GM12878 (cell line): ENCODE results near the gene WDR41. TPM values are rescaled to one million over a fixed set of nuclear protein-coding genes. Genes with fewer than 3 reads are reported as not detected.

Experiments
- ATAC-seq: fragments of 200-7000 bp; cut with Tn5 transposase; 3 replicates; pipeline ENCODE4 v1.9.1; 2020; ENCODE audit warnings: mild to moderate bottlenecking, moderate library complexity
- BruUV-seq: library from RNA; stranded (reverse); fragments of 400-500 nt; replicated peaks from 2 replicates; lab custom pipeline; 2021; lab: Mats Ljungman, UMichigan
- CTCF ChIA-PET: fragments of 300-600 bp; sonication (Branson Sonifier 250); formaldehyde crosslinking; extraction: SDS; loops from one replicate; lab custom pipeline; 2021; ENCODE audit warnings: inconsistent platforms; lab: Yijun Ruan, JAX
- POLR2A ChIA-PET: fragments of 350-600 bp; formaldehyde crosslinking; extraction: SDS; loops from one replicate; lab custom pipeline; 2021; ENCODE audit warnings: inconsistent platforms; lab: Charles Lee
- RAD21 ChIA-PET: fragments of 300-600 bp; sonication (Branson Sonifier 250); formaldehyde crosslinking; loops from one replicate; lab custom pipeline; 2023; ENCODE audit warnings: antibody characterized with exemption; ENCODE audit not compliant: unreplicated experiment; lab: Charles Lee
- SMC1A ChIA-PET: fragments of 300-600 bp; sonication (Branson Sonifier 250); formaldehyde crosslinking; loops from one replicate; lab custom pipeline; 2023; ENCODE audit not compliant: unreplicated experiment, uncharacterized antibody; lab: Charles Lee
- DNase-seq: peaks from one replicate; pipeline ENCODE4 v3.0.0-alpha.2; 2011; ENCODE audit warnings: low read depth, low spot score
- FAIRE-seq: peaks from 3 replicates; lab custom pipeline; 2011; peaks lifted over from hg19 to GRCh38; lab: Jason Lieb, UNC
- H2AFZ ChIP-seq: 2 replicates; pipeline ENCODE4 v1.6.0; 2011; ENCODE audit warnings: low read depth, low read length, control low read depth; ENCODE audit not compliant: control insufficient read depth
- H3K27ac ChIP-seq: 2 replicates; pipeline ENCODE4 v1.5.1; 2011; ENCODE audit warnings: control low read depth; ENCODE audit not compliant: control insufficient read depth, insufficient read depth
- H3K27me3 ChIP-seq, 2 experiments: replicated peaks in 1 of 2; 2 replicates each; pipeline versions ENCODE4 v1.6.0 to v1.6.1; 2011; ENCODE audit warnings: low read length in 1 of 2; ENCODE audit not compliant: control insufficient read depth in 2 of 2, insufficient read depth in 2 of 2
- H3K36me3 ChIP-seq, 2 experiments: 2 replicates each; pipeline ENCODE4 v1.5.1; 2011; ENCODE audit warnings: low read length in 1 of 2; ENCODE audit not compliant: control insufficient read depth in 2 of 2, insufficient read depth in 2 of 2
- H3K4me1 ChIP-seq: 2 replicates; pipeline ENCODE4 v1.6.1; 2011; ENCODE audit warnings: mild to moderate bottlenecking, low read length, moderate library complexity, mixed read lengths; ENCODE audit not compliant: control insufficient read depth, insufficient read depth
- H3K4me2 ChIP-seq: 2 replicates; pipeline ENCODE4 v1.6.0; 2011; ENCODE audit warnings: control low read depth; ENCODE audit not compliant: control insufficient read depth, insufficient read depth
- H3K4me3 ChIP-seq: fragments of 200-600 bp; sonication (generic); 2 replicates; pipeline ENCODE4 v1.5.1; 2016
- H3K79me2 ChIP-seq: 2 replicates; pipeline ENCODE4 v1.6.0; 2011; ENCODE audit warnings: low read length; ENCODE audit not compliant: control insufficient read depth, insufficient read depth
- H3K9ac ChIP-seq: 2 replicates; pipeline ENCODE4 v1.8.0; 2011; ENCODE audit warnings: low read length, control low read depth, mixed read lengths; ENCODE audit not compliant: control insufficient read depth, insufficient read depth
- H3K9me3 ChIP-seq: replicated peaks from 3 replicates; pipeline ENCODE4 v1.5.1; 2011; ENCODE audit warnings: mild to moderate bottlenecking, low read length; ENCODE audit not compliant: control insufficient read depth, insufficient read depth
- H4K20me1 ChIP-seq: 2 replicates; pipeline ENCODE4 v1.6.0; 2011; ENCODE audit not compliant: control insufficient read depth, insufficient read depth
- BRCA1 ChIP-seq: IDR thresholded peaks from 2 replicates; pipeline ENCODE4 v1.6.1; 2011; ENCODE audit warnings: low read depth, low read length, improper control_type of control experiment
- CHD2 ChIP-seq: IDR thresholded peaks from 2 replicates; pipeline ENCODE4 v1.6.1; 2011; ENCODE audit warnings: low read depth, low read length, improper control_type of control experiment, borderline replicate concordance
- EP300 ChIP-seq, 2 experiments: fragments of 150-350 bp in 1 of 2; IDR thresholded peaks; 2 replicates each; pipeline ENCODE4 v1.6.1; 2011 to 2012; ENCODE audit warnings: low read depth in 2 of 2, low read length in 2 of 2, borderline replicate concordance in 1 of 2, improper control_type of control experiment in 1 of 2, inconsistent platforms in 1 of 2; ENCODE audit not compliant: control insufficient read depth in 1 of 2
- IKZF1 ChIP-seq: fragments of 450-650 bp; conservative IDR thresholded peaks from 2 replicates; pipeline ENCODE4 v1.6.1; 2017; ENCODE audit warnings: antibody characterized with exemption, mild to moderate bottlenecking
- IKZF2 ChIP-seq, 2 experiments: fragments of 450-650 bp; IDR thresholded peaks; 2 replicates each; pipeline ENCODE4 v1.6.1; 2017; ENCODE audit warnings: mild to moderate bottlenecking in 2 of 2, moderate library complexity in 2 of 2
- MEF2B ChIP-seq: fragments of 450-650 bp; IDR thresholded peaks from 2 replicates; pipeline ENCODE4 v1.6.1; 2018; ENCODE audit warnings: mild to moderate bottlenecking, moderate library complexity; ENCODE audit not compliant: partially characterized antibody, poor library complexity, severe bottlenecking
- NBN ChIP-seq: fragments of 450-650 bp; IDR thresholded peaks from 2 replicates; pipeline ENCODE4 v1.6.1; 2016
- PML ChIP-seq: IDR thresholded peaks from 2 replicates; pipeline ENCODE4 v1.6.1; 2012; ENCODE audit warnings: low read length, inconsistent platforms
- RUNX3 ChIP-seq: IDR thresholded peaks from 2 replicates; pipeline ENCODE4 v1.6.1; 2012; ENCODE audit warnings: low read length, inconsistent platforms
- TAF1 ChIP-seq: IDR thresholded peaks from 2 replicates; pipeline ENCODE4 v1.6.1; 2011; ENCODE audit warnings: mild to moderate bottlenecking, low read depth, low read length, borderline replicate concordance
- WGBS: methylation state at CpG from one replicate; pipeline ENCODE4 v1.1.6; 2016; ENCODE audit warnings: low lambda C conversion rate; ENCODE audit not compliant: insufficient replicate concordance, insufficient coverage; ENCODE audit errors: missing lambda C conversion rate; 5-methylcytosine and 5-hydroxymethylcytosine counted together
- in situ Hi-C: fragments of 300-500 bp; cut with MboI; formaldehyde crosslinking; loops from 9 replicates; pipeline ENCODE4 v1.14.3; 2018; ENCODE audit warnings: mixed read lengths
- intact Hi-C: fragments of 100-400 bp; cut with micrococcal nuclease; formaldehyde crosslinking; loops from one replicate; pipeline ENCODE4 v1.14.2; 2022; ENCODE audit not compliant: unreplicated experiment
- polyA plus RNA-seq, 11 experiments: library from polyadenylated mRNA; depleted of rRNA in 4 of 11; unstranded in 6 of 11; stranded (reverse) in 5 of 11; fragments of >200 nt; fragmentation: Nextera tagmentation in 4 of 11; fragmentation: Illumina TruSeq in 1 of 11; extraction: Ambion mirVana in 4 of 11; extraction: Trizol in 1 of 11; gene quantifications; 1 replicate in 1 of 11; 2 replicates in 10 of 11; pipeline versions ENCODE4 v1.2.1 to v1.2.3, GENCODE V29; 2011 to 2016; ENCODE audit warnings: inconsistent platforms in 2 of 11, missing spikeins in 2 of 11, low read depth in 1 of 11
- total RNA-seq, 4 experiments: library from RNA; depleted of rRNA in 3 of 4; stranded (reverse); fragments of >200 nt in 3 of 4; fragmentation: Illumina TruSeq in 1 of 4; extraction: Trizol in 1 of 4; gene quantifications; 2 replicates each; pipeline versions ENCODE4 v1.2.1 to v1.2.3, GENCODE V29; 2013 to 2021
- TF ChIP-seq, protein P1 (sequence below): fragments of 450-650 bp; IDR thresholded peaks from 2 replicates; pipeline ENCODE4 v1.6.1; 2017; ENCODE audit warnings: mild to moderate bottlenecking, low read depth, inconsistent platforms; ENCODE audit not compliant: poor library complexity, severe bottlenecking
- TF ChIP-seq, protein P2 (sequence below): fragments of 450-650 bp; IDR thresholded peaks from 2 replicates; pipeline ENCODE4 v1.6.1; 2016; ENCODE audit warnings: mild to moderate bottlenecking

WDR41 gene
- total and polyA plus RNA-seq, 10 of the 15 experiments (the other 5 are each of a cell fraction or from before 2014, with no cell fraction given) = 60.0 to 124 (median 84.4) TPM

DNA sequence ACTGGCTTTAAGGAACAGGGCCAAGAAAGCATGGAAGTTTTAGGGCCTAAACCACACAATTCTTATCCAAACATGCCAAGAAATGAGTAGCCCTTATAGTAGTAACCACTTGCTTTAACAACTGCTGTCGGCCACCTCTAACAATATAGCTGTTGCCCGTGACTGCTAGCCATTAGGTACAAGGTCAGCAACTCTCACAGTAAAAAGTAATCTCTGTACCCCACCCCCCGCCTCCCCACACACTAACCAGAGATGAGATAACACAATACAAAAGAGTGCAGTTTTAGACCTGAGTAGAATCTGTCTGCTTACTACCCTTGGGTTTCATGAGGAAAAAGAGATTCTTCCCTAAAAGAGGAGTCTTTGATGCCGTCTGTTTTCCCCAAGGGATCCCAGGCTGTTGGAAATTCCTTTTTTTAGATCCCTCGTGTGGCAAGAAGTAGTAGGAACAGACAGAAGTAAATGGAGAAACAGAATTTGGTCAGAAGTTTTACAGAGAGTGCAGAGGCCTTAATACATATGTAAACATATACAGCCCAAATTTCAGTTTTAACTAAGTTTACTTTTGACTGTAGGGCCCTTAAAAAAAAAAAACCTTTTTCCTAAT, 94.3 kb downstream of the WDR41 start:
- Histone ChIP-seq H3K4me3 (no peak overlapping the region), H3K36me3 (no peaks in the 10 kb centered on the region), H3K27me3 (no peaks in the 10 kb centered on the region), H3K4me1 (no peaks in the 10 kb centered on the region), H3K9me3 (no peaks in the 10 kb centered on the region), H3K4me2 (no peak overlapping the region), H2AFZ (no peak overlapping the region), H3K9ac (no peak overlapping the region), H3K79me2 (no peaks in the 10 kb centered on the region), H4K20me1 (no peaks in the 10 kb centered on the region), H3K27ac (no peak overlapping the region)
- in situ Hi-C loops = no loop called here
- ChIA-PET RAD21 (interaction anchor here (2.7 kb wide), 1 partner anchor 95 kb away, joined by 13 read pairs; the partner anchor contains the start of gene WDR41), SMC1A (interaction anchor here (0.6 to 2.8 kb wide), 10 partner anchors 15 to 188 kb away, joined by 3 to 26 read pairs (median 4); no protein-coding TSS in a partner anchor), POLR2A (no interaction called here), CTCF (interaction anchor here (0.8 to 1.5 kb wide), 2 partner anchors 18 to 95 kb away, joined by 3 to 4 read pairs; no protein-coding TSS in a partner anchor)
- intact Hi-C loops = no loop called here
- no peak for DNase-seq
- 44% methylated on average over 5 of the region's 5 CpGs for WGBS
- no TSS peak for BruUV-seq
- no peak for ATAC-seq
- TF ChIP-seq BRCA1 = no peak
- no peak for FAIRE-seq

DNA sequence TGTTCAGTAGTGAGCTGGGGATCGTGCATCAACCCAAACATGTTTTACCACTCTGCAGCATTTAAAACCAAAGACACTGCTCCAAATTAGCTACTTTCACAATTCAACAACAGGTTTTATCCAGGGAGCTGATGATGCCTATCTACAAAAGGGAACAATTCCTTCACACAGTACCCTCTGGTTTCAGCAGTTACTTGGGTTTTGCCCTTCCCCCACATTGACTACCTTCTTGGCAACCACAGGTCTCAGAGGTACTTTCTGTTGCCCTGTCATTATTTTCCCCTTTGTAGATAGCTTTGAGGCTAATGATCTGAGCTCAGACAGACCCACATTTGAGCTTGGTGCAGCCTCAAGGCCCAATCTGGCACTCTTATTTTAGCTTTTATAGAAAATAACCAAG, 96.1 kb downstream of the WDR41 start:
- Histone ChIP-seq H3K9ac (no peak overlapping the region), H3K9me3 (no peaks in the 10 kb centered on the region), H3K4me3 (no peak overlapping the region), H3K27me3 (no peaks in the 10 kb centered on the region), H4K20me1 (no peaks in the 10 kb centered on the region), H2AFZ (no peak overlapping the region), H3K79me2 (no peaks in the 10 kb centered on the region), H3K4me2 (peak overlapping the region; percentile 27; the same call in 1 of the 2 replicates), H3K4me1 (no peaks in the 10 kb centered on the region), H3K36me3 (no peaks in the 10 kb centered on the region), H3K27ac (no peak overlapping the region)
- peak; percentile 56 for FAIRE-seq
- ChIA-PET CTCF (interaction anchor here (0.9 to 1.6 kb wide), 8 partner anchors 10 to 253 kb away, joined by 3 to 9 read pairs (median 5); partner anchors contain the start of gene WDR41), POLR2A (interaction anchor here (0.5 to 1.4 kb wide), 4 partner anchors 10 to 39 kb away, joined by 3 to 6 read pairs (median 3); no protein-coding TSS in a partner anchor), RAD21 (interaction anchor here (0.7 to 2.7 kb wide), 18 partner anchors 12 to 235 kb away, joined by 3 to 29 read pairs (median 3); partner anchors contain the start of gene WDR41), SMC1A (interaction anchor here (0.5 to 2.8 kb wide), 21 partner anchors 8 to 656 kb away, joined by 3 to 26 read pairs (median 4); partner anchors contain the start of gene WDR41)
- peak; percentile 95 for ATAC-seq
- in situ Hi-C loops = no loop called here
- BruUV-seq = no TSS peak
- intact Hi-C loops = no loop called here
- 8% methylated on average over 1 of the region's 1 CpG for WGBS
- DNase-seq = peak; percentile 60
- TF ChIP-seq, protein P1, sequence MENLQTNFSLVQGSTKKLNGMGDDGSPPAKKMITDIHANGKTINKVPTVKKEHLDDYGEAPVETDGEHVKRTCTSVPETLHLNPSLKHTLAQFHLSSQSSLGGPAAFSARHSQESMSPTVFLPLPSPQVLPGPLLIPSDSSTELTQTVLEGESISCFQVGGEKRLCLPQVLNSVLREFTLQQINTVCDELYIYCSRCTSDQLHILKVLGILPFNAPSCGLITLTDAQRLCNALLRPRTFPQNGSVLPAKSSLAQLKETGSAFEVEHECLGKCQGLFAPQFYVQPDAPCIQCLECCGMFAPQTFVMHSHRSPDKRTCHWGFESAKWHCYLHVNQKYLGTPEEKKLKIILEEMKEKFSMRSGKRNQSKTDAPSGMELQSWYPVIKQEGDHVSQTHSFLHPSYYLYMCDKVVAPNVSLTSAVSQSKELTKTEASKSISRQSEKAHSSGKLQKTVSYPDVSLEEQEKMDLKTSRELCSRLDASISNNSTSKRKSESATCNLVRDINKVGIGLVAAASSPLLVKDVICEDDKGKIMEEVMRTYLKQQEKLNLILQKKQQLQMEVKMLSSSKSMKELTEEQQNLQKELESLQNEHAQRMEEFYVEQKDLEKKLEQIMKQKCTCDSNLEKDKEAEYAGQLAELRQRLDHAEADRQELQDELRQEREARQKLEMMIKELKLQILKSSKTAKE = peak; percentile 35
- TF ChIP-seq MEF2B = peak; percentile 44
- TF ChIP-seq RUNX3 = peak; percentile 70
- TF ChIP-seq, protein P2, sequence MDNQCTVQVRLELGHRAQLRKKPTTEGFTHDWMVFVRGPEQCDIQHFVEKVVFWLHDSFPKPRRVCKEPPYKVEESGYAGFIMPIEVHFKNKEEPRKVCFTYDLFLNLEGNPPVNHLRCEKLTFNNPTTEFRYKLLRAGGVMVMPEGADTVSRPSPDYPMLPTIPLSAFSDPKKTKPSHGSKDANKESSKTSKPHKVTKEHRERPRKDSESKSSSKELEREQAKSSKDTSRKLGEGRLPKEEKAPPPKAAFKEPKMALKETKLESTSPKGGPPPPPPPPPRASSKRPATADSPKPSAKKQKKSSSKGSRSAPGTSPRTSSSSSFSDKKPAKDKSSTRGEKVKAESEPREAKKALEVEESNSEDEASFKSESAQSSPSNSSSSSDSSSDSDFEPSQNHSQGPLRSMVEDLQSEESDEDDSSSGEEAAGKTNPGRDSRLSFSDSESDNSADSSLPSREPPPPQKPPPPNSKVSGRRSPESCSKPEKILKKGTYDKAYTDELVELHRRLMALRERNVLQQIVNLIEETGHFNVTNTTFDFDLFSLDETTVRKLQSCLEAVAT = peak; percentile 43; the same call in 1 of the 2 replicates
- no peak for TF ChIP-seq TAF1
- TF ChIP-seq EP300 (IDR thresholded peaks at IDR 0.05; ENCODE audit: borderline replicate concordance in 1 of 2, control insufficient read depth in 1 of 2, low read depth in 2 of 2, low read length in 2 of 2) = peak in 1 of 2 experiments; percentile 31; a peak in 1 of 4 replicates
- no peak for TF ChIP-seq PML
- TF ChIP-seq IKZF1 = peak; percentile 70
- peak; percentile 82 to 84 for TF ChIP-seq IKZF2 (IDR thresholded peaks at IDR 0.05)
- peak; percentile 80 for TF ChIP-seq NBN
- TF ChIP-seq CHD2 = peak; percentile 56; the same call in 1 of the 2 replicates
